Occipital lobe (tissue), 2 donors: Measurements from ENCODE around the gene ZBTB32. TPM values are rescaled to one million over a fixed set of nuclear protein-coding genes. Genes with fewer than 3 reads are reported as not detected.

ENCODE experiments used
- DNase-seq: peaks from one replicate; lab custom pipeline; 2025; lab: John Stamatoyannopoulos, UW
- total RNA-seq: library from RNA; depleted of rRNA; stranded (reverse); fragments of >200 nt; gene quantifications from one replicate; pipeline ENCODE4 v1.2.3, GENCODE V29; 2014

The ZBTB32 gene
- total RNA-seq, 1 donor from 2014 or later, result not detected

- DNase-seq, result peak; percentile 70
Measured at GRCh38 chr19:35693835-35694599, 10.3 kb upstream of the ZBTB32 start.

GRCh38 chr19:35695895-35696422 is 8.4 kb upstream of the ZBTB32 start:
- no peak for DNase-seq

- no peak for DNase-seq
Measured at GRCh38 chr19:35696835-35697234, 7.5 kb upstream of the ZBTB32 start.

GRCh38 chr19:35702223-35703012 is 1.9 kb upstream of the ZBTB32 start:
- peak; percentile 98 for DNase-seq

GRCh38 chr19:35703343-35703742 is 1.0 kb upstream of the ZBTB32 start:
- DNase-seq, result no peak

GRCh38 chr19:35708391-35708790 is 4.0 kb downstream of the ZBTB32 start:
- DNase-seq, result no peak

GRCh38 chr19:35710784-35711723 is 6.7 kb downstream of the ZBTB32 start:
- no peak for DNase-seq

GRCh38 chr19:35712567-35713505 is 8.5 kb downstream of the ZBTB32 start:
- DNase-seq, result no peak

GRCh38 chr19:35713506-35713850 is 9.1 kb downstream of the ZBTB32 start:
- DNase-seq, result no peak

GRCh38 chr19:35713904-35714495 is 9.6 kb downstream of the ZBTB32 start:
- DNase-seq, result no peak

GRCh38 chr19:35714601-35715354 is 10.4 kb downstream of the ZBTB32 start:
- no peak for DNase-seq

- DNase-seq, result no peak
Measured at GRCh38 chr19:35715355-35715809, 11.0 kb downstream of the ZBTB32 start.

- peak; percentile 58 for DNase-seq
Measured at GRCh38 chr19:35715981-35716800, 11.8 kb downstream of the ZBTB32 start.

GRCh38 chr19:35716801-35717664 is 12.7 kb downstream of the ZBTB32 start:
- DNase-seq, result peak; percentile 94

GRCh38 chr19:35717665-35718344 is 13.4 kb downstream of the ZBTB32 start, which contains the start of gene KMT2B:
KMT2B (plus strand) TSS chr19:35718003; CDS start chr19:35718019, 16 bp downstream.
- no peak for DNase-seq

- no peak for DNase-seq
Measured at GRCh38 chr19:35718345-35719041, 14.1 kb downstream of the ZBTB32 start.
